ENCODE results near the gene CALU.

Gene CALU

GRCh38 chr7:128747327-128748079 is 8.3 kb downstream of the CALU start:
- DNase-seq (ENCODE audit: low read depth in 2 of 2), result no peak

- no peak for DNase-seq (ENCODE audit: low read depth in 2 of 2)
Observed at GRCh38 chr7:128752251-128752650, 13.1 kb downstream of the CALU start.

GRCh38 chr7:128755075-128755818 is 16.1 kb downstream of the CALU start:
- DNase-seq (ENCODE audit: low read depth in 2 of 2), result no peak

- DNase-seq (ENCODE audit: low read depth in 2 of 2), result peak; percentile 93 to 95
Observed at GRCh38 chr7:128755819-128756476, 16.8 kb downstream of the CALU start.

- DNase-seq (ENCODE audit: low read depth in 2 of 2), result no peak
Observed at GRCh38 chr7:128757203-128757602, 18.0 kb downstream of the CALU start.

- no peak for DNase-seq (ENCODE audit: low read depth in 2 of 2)
Observed at GRCh38 chr7:128758553-128758952, 19.4 kb downstream of the CALU start.

- no peak for DNase-seq (ENCODE audit: low read depth in 2 of 2)
Observed at GRCh38 chr7:128759242-128759641, 20.1 kb downstream of the CALU start.

GRCh38 chr7:128763541-128763940 is 24.4 kb downstream of the CALU start:
- no peak for DNase-seq (ENCODE audit: low read depth in 2 of 2)

- no peak for DNase-seq (ENCODE audit: low read depth in 2 of 2)
Observed at GRCh38 chr7:128767475-128768110, 28.4 kb downstream of the CALU start.

GRCh38 chr7:128770233-128770632 is 31.1 kb downstream of the CALU start:
- no peak for DNase-seq (ENCODE audit: low read depth in 2 of 2)

GRCh38 chr7:128773604-128774003 is 34.4 kb downstream of the CALU start:
- no peak for DNase-seq (ENCODE audit: low read depth in 2 of 2)

- no peak for DNase-seq (ENCODE audit: low read depth in 2 of 2)
Observed at GRCh38 chr7:128774029-128774689, 35.0 kb downstream of the CALU start.

- DNase-seq (ENCODE audit: low read depth in 2 of 2), result no peak
Observed at GRCh38 chr7:128774921-128775320, 35.8 kb downstream of the CALU start.

- DNase-seq (ENCODE audit: low read depth in 2 of 2), result no peak
Observed at GRCh38 chr7:128775744-128776474, 36.8 kb downstream of the CALU start, which contains the start of gene OPN1SW. Gene OPN1SW, minus strand, starts transcription at chr7:128775794. Its CDS starts 13 bp downstream, at chr7:128775781.

- DNase-seq (ENCODE audit: low read depth in 2 of 2), result no peak
Observed at GRCh38 chr7:128777156-128778123, 38.3 kb downstream of the CALU start.

GRCh38 chr7:128778946-128779345 is 39.8 kb downstream of the CALU start:
- DNase-seq (ENCODE audit: low read depth in 2 of 2), result no peak

- DNase-seq (ENCODE audit: low read depth in 2 of 2), result peak; percentile 76 to 77
Observed at GRCh38 chr7:128781126-128781525, 42.0 kb downstream of the CALU start.

GRCh38 chr7:128781851-128782250 is 42.7 kb downstream of the CALU start:
- DNase-seq (ENCODE audit: low read depth in 2 of 2), result no peak

GRCh38 chr7:128783143-128783861 is 44.1 kb downstream of the CALU start:
- DNase-seq (ENCODE audit: low read depth in 2 of 2), result peak; percentile 85
